HepG2 (cell line): Measurements from ENCODE around the gene BBS1. TPM values are rescaled to one million over a fixed set of nuclear protein-coding genes. Genes with fewer than 3 reads are reported as not detected.

Experiments
- DPF2 ChIP-seq: sonication (generic); formaldehyde crosslinking; IDR thresholded peaks from 2 replicates; pipeline ENCODE4 v1.4.0; 2020; ENCODE audit warnings: mild to moderate bottlenecking, low read depth, missing genetic modification reagents, borderline replicate concordance
- HMG20A ChIP-seq: IDR thresholded peaks from 2 replicates; pipeline ENCODE4 v1.6.1; 2016; ENCODE audit warnings: borderline replicate concordance
- MAF1 ChIP-seq: sonication (generic); formaldehyde crosslinking; IDR thresholded peaks from 2 replicates; pipeline ENCODE4 v1.5.0; 2020; ENCODE audit warnings: missing genetic modification reagents, borderline replicate concordance
- MLLT10 ChIP-seq: sonication (generic); formaldehyde crosslinking; IDR thresholded peaks from 2 replicates; pipeline ENCODE4 v1.4.0; 2020; ENCODE audit warnings: missing genetic modification reagents
- MTF1 ChIP-seq: sonication (generic); formaldehyde crosslinking; IDR thresholded peaks from 2 replicates; pipeline ENCODE4 v1.5.0; 2020; ENCODE audit warnings: missing genetic modification reagents
- NFE2 ChIP-seq: sonication (generic); formaldehyde crosslinking; IDR thresholded peaks from 2 replicates; pipeline ENCODE4 v1.4.0; 2020; ENCODE audit warnings: missing genetic modification reagents
- NFYB ChIP-seq: sonication (generic); formaldehyde crosslinking; IDR thresholded peaks from 2 replicates; pipeline ENCODE4 v1.4.0; 2020; ENCODE audit warnings: missing genetic modification reagents
- NONO ChIP-seq, 2 experiments: fragments of 450-650 bp in 1 of 2; sonication (generic) in 1 of 2; formaldehyde crosslinking in 1 of 2; IDR thresholded peaks in 1 of 2; conservative IDR thresholded peaks in 1 of 2; 2 replicates each; pipeline versions ENCODE4 v1.6.1 to v1.8.0; 2017 to 2022; ENCODE audit warnings: mild to moderate bottlenecking in 1 of 2, missing genetic modification reagents in 1 of 2, moderate library complexity in 1 of 2
- PRDM10 ChIP-seq: sonication (generic); formaldehyde crosslinking; IDR thresholded peaks from 2 replicates; pipeline ENCODE4 v1.4.0; 2020; ENCODE audit warnings: low read depth, missing genetic modification reagents
- PRMT3 ChIP-seq: sonication (generic); formaldehyde crosslinking; IDR thresholded peaks from 2 replicates; pipeline ENCODE4 v1.8.1; 2022; ENCODE audit warnings: low read depth, mild to moderate bottlenecking, moderate library complexity, missing genetic modification reagents, borderline replicate concordance
- REL ChIP-seq: sonication (generic); formaldehyde crosslinking; conservative IDR thresholded peaks from 2 replicates; pipeline ENCODE4 v1.8.0; 2022; ENCODE audit warnings: mild to moderate bottlenecking, missing genetic modification reagents, moderate library complexity
- RFX3 ChIP-seq: IDR thresholded peaks from 2 replicates; pipeline ENCODE4 v1.6.1; 2016; ENCODE audit warnings: missing biosample characterization, missing genetic modification reagents
- RNF2 ChIP-seq: fragments of 450-650 bp; conservative IDR thresholded peaks from 2 replicates; pipeline ENCODE4 v1.6.1; 2016; ENCODE audit warnings: low read depth
- SYNCRIP ChIP-seq: fragments of 200-400 bp; formaldehyde crosslinking; IDR thresholded peaks from 2 replicates; pipeline ENCODE4 v1.6.1; 2018; ENCODE audit warnings: mild to moderate bottlenecking, low read depth, low read length; ENCODE audit not compliant: insufficient read depth
- TBX3 ChIP-seq: fragments of 450-650 bp; IDR thresholded peaks from 2 replicates; pipeline ENCODE4 v1.6.1; 2017; ENCODE audit warnings: antibody characterized with exemption, mild to moderate bottlenecking, inconsistent platforms, borderline replicate concordance
- U2AF2 ChIP-seq: fragments of 200-400 bp; formaldehyde crosslinking; IDR thresholded peaks from 2 replicates; pipeline ENCODE4 v1.6.1; 2017; ENCODE audit warnings: low read depth, mild to moderate bottlenecking, low read length
- WIZ ChIP-seq: sonication (generic); formaldehyde crosslinking; IDR thresholded peaks from 2 replicates; pipeline ENCODE4 v1.5.1; 2020; ENCODE audit warnings: mild to moderate bottlenecking, missing genetic modification reagents
- ZBTB37 ChIP-seq: sonication (generic); formaldehyde crosslinking; IDR thresholded peaks from 2 replicates; pipeline ENCODE4 v1.4.0; 2020; ENCODE audit warnings: mild to moderate bottlenecking, missing genetic modification reagents
- ZMYM3 ChIP-seq: sonication (generic); formaldehyde crosslinking; IDR thresholded peaks from 2 replicates; pipeline ENCODE4 v1.5.1; 2020; ENCODE audit warnings: mild to moderate bottlenecking, missing genetic modification reagents
- ZNF282 ChIP-seq: fragments of 450-650 bp; IDR thresholded peaks from 2 replicates; pipeline ENCODE4 v1.6.1; 2018; ENCODE audit not compliant: partially characterized antibody
- ZNF367 ChIP-seq: sonication (generic); formaldehyde crosslinking; IDR thresholded peaks from 2 replicates; pipeline ENCODE4 v1.4.0; 2020; ENCODE audit warnings: missing genetic modification reagents, borderline replicate concordance
- ZNF788 ChIP-seq: sonication (generic); formaldehyde crosslinking; IDR thresholded peaks from 2 replicates; pipeline ENCODE4 v1.5.0; 2020; ENCODE audit warnings: mild to moderate bottlenecking, missing genetic modification reagents, borderline replicate concordance
- ZNF883 ChIP-seq: sonication (generic); formaldehyde crosslinking; IDR thresholded peaks from 2 replicates; pipeline ENCODE4 v1.5.1; 2020; ENCODE audit warnings: mild to moderate bottlenecking, missing genetic modification reagents; ENCODE audit errors: not compliant biosample characterization
- polyA plus RNA-seq, 8 experiments: library from polyadenylated mRNA; depleted of rRNA in 3 of 8; stranded (reverse) in 7 of 8; unstranded in 1 of 8; fragments of >200 nt; fragmentation: Illumina TruSeq in 4 of 8; extraction: Trizol in 4 of 8; gene quantifications; 2 replicates each; pipeline versions ENCODE4 v1.2.1 to v1.2.3, GENCODE V29; 2011 to 2016; ENCODE audit warnings: low read depth in 4 of 8, missing spikeins in 1 of 8, mixed read lengths in 1 of 8; ENCODE audit not compliant: insufficient read depth in 1 of 8
- total RNA-seq, 5 experiments: library from RNA; depleted of rRNA; stranded (reverse); fragments of >200 nt; fragmentation: Illumina TruSeq; extraction: Trizol; gene quantifications; 2 replicates each; pipeline ENCODE4 v1.2.3, GENCODE V29; 2016; ENCODE audit warnings: low read depth in 1 of 5
- TF ChIP-seq, protein P1 (sequence below): sonication (generic); formaldehyde crosslinking; IDR thresholded peaks from 2 replicates; pipeline ENCODE4 v1.4.0; 2020; ENCODE audit warnings: missing genetic modification reagents, borderline replicate concordance

The BBS1 gene
- total and polyA plus RNA-seq, 2 of the 13 experiments (the other 11 are each of a cell fraction or from before 2014, with no cell fraction given) = 11.7 to 14.1 TPM

- TF ChIP-seq PRDM10 (CRISPR knock-in tag) (no peak; the same call in 1 of the 2 replicates), SYNCRIP (no peak), ZNF282 (no peak), ZNF367 (CRISPR knock-in tag) (no peak), NONO (IDR thresholded peaks at IDR 0.05) (no peak), NONO (CRISPR knock-in tag; conservative IDR thresholded peaks at IDR 0.05) (no peak; the same call in 1 of the 2 replicates), NFE2 (CRISPR knock-in tag) (no peak), MAF1 (no peak), MTF1 (CRISPR knock-in tag) (no peak), U2AF2 (0 out of 2 replicates have a peak, but pooled peaks have one; percentile 12), WIZ (CRISPR knock-in tag) (no peak; the same call in 1 of the 2 replicates), RFX3 (no peak), NFYB (CRISPR knock-in tag) (peak; percentile 96), DPF2 (CRISPR knock-in tag) (no peak), MLLT10 (CRISPR knock-in tag) (no peak), ZNF883 (CRISPR knock-in tag) (peak; percentile 45), ZMYM3 (CRISPR knock-in tag) (peak; percentile 98), ZNF788 (CRISPR knock-in tag) (peak; percentile 57; the same call in 1 of the 2 replicates), ZBTB37 (CRISPR knock-in tag) (no peak), RNF2 (peak; percentile 95), PRMT3 (CRISPR knock-in tag) (peak; percentile 80; the same call in 1 of the 2 replicates), REL (CRISPR knock-in tag) (no peak), TBX3 (no peak; the same call in 1 of the 2 replicates), HMG20A (CRISPR knock-in tag) (no peak)
- TF ChIP-seq, protein P1, sequence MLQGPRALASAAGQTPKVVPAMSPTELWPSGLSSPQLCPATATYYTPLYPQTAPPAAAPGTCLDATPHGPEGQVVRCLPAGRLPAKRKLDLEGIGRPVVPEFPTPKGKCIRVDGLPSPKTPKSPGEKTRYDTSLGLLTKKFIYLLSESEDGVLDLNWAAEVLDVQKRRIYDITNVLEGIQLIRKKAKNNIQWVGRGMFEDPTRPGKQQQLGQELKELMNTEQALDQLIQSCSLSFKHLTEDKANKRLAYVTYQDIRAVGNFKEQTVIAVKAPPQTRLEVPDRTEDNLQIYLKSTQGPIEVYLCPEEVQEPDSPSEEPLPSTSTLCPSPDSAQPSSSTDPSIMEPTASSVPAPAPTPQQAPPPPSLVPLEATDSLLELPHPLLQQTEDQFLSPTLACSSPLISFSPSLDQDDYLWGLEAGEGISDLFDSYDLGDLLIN (CRISPR knock-in tag) = no peak
Measured at GRCh38 chr11:66480117-66480938, 30.1 kb upstream of the BBS1 start, which contains the start of gene DPP3 (continued).
